PC-9 (cell line): ENCODE measurements around the gene PROZ. TPM values are rescaled to one million over a fixed set of nuclear protein-coding genes. Genes with fewer than 3 reads are reported as not detected.

ENCODE experiments used
- BruUV-seq: library from RNA; stranded (reverse); fragments of 400-500 nt; replicated peaks from 2 replicates; lab custom pipeline; 2021; lab: Mats Ljungman, UMichigan
- CTCF ChIA-PET: fragments of 300-600 bp; sonication (Branson Sonifier 250); formaldehyde crosslinking; loops from one replicate; lab custom pipeline; 2022; ENCODE audit warnings: antibody characterized with exemption; lab: Charles Lee
- POLR2A ChIA-PET: fragments of 300-600 bp; sonication (Branson Sonifier 250); formaldehyde crosslinking; loops from one replicate; lab custom pipeline; 2022; ENCODE audit warnings: antibody characterized with exemption; ENCODE audit not compliant: unreplicated experiment; lab: Charles Lee
- DNase-seq, 2 experiments: peaks; one replicate each; pipeline versions ENCODE4 v3.0.0 to v3.0.0-alpha.2; 2015 to 2022; ENCODE audit warnings: mixed read lengths in 1 of 2
- H2AFZ ChIP-seq: fragments of 200-600 bp; sonication (generic); 2 replicates; pipeline ENCODE4 v1.8.1; 2017; ENCODE audit warnings: antibody characterized with exemption
- H3F3A ChIP-seq: fragments of 200-600 bp; sonication (generic); 2 replicates; pipeline ENCODE4 v1.8.1; 2017; ENCODE audit warnings: antibody characterized with exemption, mild to moderate bottlenecking, low read depth; ENCODE audit not compliant: insufficient read depth
- H3K27ac ChIP-seq: fragments of 200-600 bp; sonication (generic); 2 replicates; pipeline ENCODE4 v1.6.1; 2016; ENCODE audit warnings: mixed run types
- H3K27me3 ChIP-seq: fragments of 200-600 bp; sonication (generic); 2 replicates; pipeline ENCODE4 v1.6.1; 2016; ENCODE audit warnings: low read depth, mixed run types; ENCODE audit not compliant: insufficient read depth
- H3K36me3 ChIP-seq: fragments of 200-600 bp; sonication (generic); 2 replicates; pipeline ENCODE4 v1.6.1; 2016; ENCODE audit warnings: low read depth, mixed run types
- H3K4me1 ChIP-seq: fragments of 200-600 bp; sonication (generic); replicated peaks from 2 replicates; pipeline ENCODE4 v1.6.1; 2016; ENCODE audit warnings: mixed run types; ENCODE audit not compliant: insufficient read depth
- H3K4me2 ChIP-seq: fragments of 200-600 bp; sonication (generic); 2 replicates; pipeline ENCODE4 v1.6.1; 2017; ENCODE audit warnings: mixed run types
- H3K4me3 ChIP-seq: fragments of 200-600 bp; sonication (generic); 2 replicates; pipeline ENCODE4 v1.6.1; 2016; ENCODE audit warnings: mixed run types
- H3K79me2 ChIP-seq: fragments of 200-600 bp; sonication (generic); 2 replicates; pipeline ENCODE4 v1.6.1; 2017; ENCODE audit warnings: low read depth, mixed run types
- H3K9me2 ChIP-seq: fragments of 200-600 bp; sonication (generic); 2 replicates; pipeline ENCODE4 v1.8.1; 2017; ENCODE audit warnings: mild to moderate bottlenecking; ENCODE audit not compliant: insufficient read depth
- H3K9me3 ChIP-seq: fragments of 200-600 bp; sonication (generic); 2 replicates; pipeline ENCODE4 v1.8.1; 2016; ENCODE audit warnings: low read depth; ENCODE audit not compliant: insufficient read depth
- H4K20me1 ChIP-seq: fragments of 200-600 bp; sonication (generic); 2 replicates; pipeline ENCODE4 v1.8.1; 2017; ENCODE audit not compliant: insufficient read depth
- EZH2 ChIP-seq: fragments of 200-600 bp; sonication (generic); IDR thresholded peaks from 2 replicates; pipeline ENCODE4 v1.8.0; 2017; ENCODE audit warnings: antibody characterized with exemption, low read depth
- intact Hi-C: fragments of 100-400 bp; cut with micrococcal nuclease; formaldehyde crosslinking; loops from one replicate; pipeline ENCODE4 v1.10.0; 2022; ENCODE audit not compliant: unreplicated experiment
- total RNA-seq: library from RNA; stranded (reverse); gene quantifications from 2 replicates; pipeline ENCODE4 v1.2.3, GENCODE V29; 2021
- TF ChIP-seq, protein P1 (sequence below): fragments of 200-600 bp; sonication (generic); conservative IDR thresholded peaks from 2 replicates; pipeline ENCODE4 v1.6.1; 2017; ENCODE audit warnings: mixed run types, antibody characterized with exemption, mild to moderate bottlenecking, moderate library complexity

Gene PROZ
- total RNA-seq, 1 experiment from 2014 or later, result not detected

GRCh38 chr13:113209759-113210421, 51.4 kb downstream of the PROZ start:
- Histone ChIP-seq H3K4me2 (peak overlapping the region; percentile 98), H3K79me2 (peaks cover 86% of the 10 kb centered on the region), H3K9me2 (no peaks in the 10 kb centered on the region), H4K20me1 (peaks cover 61% of the 10 kb centered on the region), H3K27ac (peak overlapping the region; percentile 80), H3K4me1 (peaks cover 44% of the 10 kb centered on the region), H2AFZ (peak overlapping the region; percentile 78), H3K9me3 (no peaks in the 10 kb centered on the region), H3F3A (peaks cover 27% of the 10 kb centered on the region), H3K4me3 (peak overlapping the region; percentile 69), H3K27me3 (no peaks in the 10 kb centered on the region), H3K36me3 (peaks cover 47% of the 10 kb centered on the region)
- POLR2A ChIA-PET, result interaction anchor here (0.5 to 1.3 kb wide), 5 partner anchors 9 to 430 kb away, joined by 3 to 15 read pairs (median 6); partner anchors contain the start of gene MCF2L
- TF ChIP-seq EZH2, result no peak
- TF ChIP-seq, protein P1, sequence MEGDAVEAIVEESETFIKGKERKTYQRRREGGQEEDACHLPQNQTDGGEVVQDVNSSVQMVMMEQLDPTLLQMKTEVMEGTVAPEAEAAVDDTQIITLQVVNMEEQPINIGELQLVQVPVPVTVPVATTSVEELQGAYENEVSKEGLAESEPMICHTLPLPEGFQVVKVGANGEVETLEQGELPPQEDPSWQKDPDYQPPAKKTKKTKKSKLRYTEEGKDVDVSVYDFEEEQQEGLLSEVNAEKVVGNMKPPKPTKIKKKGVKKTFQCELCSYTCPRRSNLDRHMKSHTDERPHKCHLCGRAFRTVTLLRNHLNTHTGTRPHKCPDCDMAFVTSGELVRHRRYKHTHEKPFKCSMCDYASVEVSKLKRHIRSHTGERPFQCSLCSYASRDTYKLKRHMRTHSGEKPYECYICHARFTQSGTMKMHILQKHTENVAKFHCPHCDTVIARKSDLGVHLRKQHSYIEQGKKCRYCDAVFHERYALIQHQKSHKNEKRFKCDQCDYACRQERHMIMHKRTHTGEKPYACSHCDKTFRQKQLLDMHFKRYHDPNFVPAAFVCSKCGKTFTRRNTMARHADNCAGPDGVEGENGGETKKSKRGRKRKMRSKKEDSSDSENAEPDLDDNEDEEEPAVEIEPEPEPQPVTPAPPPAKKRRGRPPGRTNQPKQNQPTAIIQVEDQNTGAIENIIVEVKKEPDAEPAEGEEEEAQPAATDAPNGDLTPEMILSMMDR, result no peak
- peak; percentile 66 to 75 for DNase-seq
- CTCF ChIA-PET, result no interaction called here
- no TSS peak for BruUV-seq
- intact Hi-C loops, result loop anchor here (1.0 to 5.0 kb wide), 2 partner anchors 239 to 268 kb away; no protein-coding TSS in a partner anchor

DNA sequence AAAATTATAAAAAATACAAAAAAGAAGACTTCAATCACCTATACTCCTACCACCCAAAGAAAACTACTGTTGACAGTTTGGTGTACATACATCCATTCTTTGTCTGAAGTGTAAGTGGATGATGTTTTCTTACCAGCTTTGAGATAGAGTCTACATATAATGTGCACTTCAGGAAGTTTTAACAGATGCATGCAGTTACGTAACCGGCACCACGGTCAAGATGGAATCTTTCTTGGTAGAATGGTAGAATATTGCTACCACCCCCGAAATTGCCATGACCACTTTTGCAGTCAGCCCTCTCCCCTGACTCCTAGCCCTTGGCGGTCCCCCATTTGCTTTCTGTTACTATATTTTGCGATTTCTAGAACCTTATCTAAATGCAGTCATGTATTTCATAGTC, 52.4 kb downstream of the PROZ start:
- Histone ChIP-seq H3K4me3 (peak overlapping the region; percentile 69), H3K27me3 (no peaks in the 10 kb centered on the region), H3K9me3 (no peaks in the 10 kb centered on the region), H3K4me1 (peaks cover 51% of the 10 kb centered on the region), H3K9me2 (no peaks in the 10 kb centered on the region), H2AFZ (no peak overlapping the region), H3K79me2 (peaks cover 86% of the 10 kb centered on the region), H4K20me1 (peaks cover 53% of the 10 kb centered on the region), H3K27ac (peak overlapping the region; percentile 80), H3F3A (peaks cover 22% of the 10 kb centered on the region), H3K4me2 (peak overlapping the region; percentile 98), H3K36me3 (peaks cover 41% of the 10 kb centered on the region)
- ChIA-PET CTCF (no interaction called here), POLR2A (no interaction called here)
- no TSS peak for BruUV-seq
- no peak for TF ChIP-seq EZH2
- TF ChIP-seq, protein P1, result no peak
- DNase-seq, result peak in 1 of 2 experiments; percentile 33
- intact Hi-C loops, result no loop called here

- TF ChIP-seq, protein P1, result no peak
- TF ChIP-seq EZH2, result no peak
- intact Hi-C loops, result no loop called here
- Histone ChIP-seq H3K9me2 (no peaks in the 10 kb centered on the region), H3K4me1 (peaks cover 51% of the 10 kb centered on the region), H3K36me3 (peaks cover 32% of the 10 kb centered on the region; the same call in 1 of the 2 replicates), H3F3A (peaks cover 29% of the 10 kb centered on the region), H3K27ac (no peak overlapping the region), H3K4me2 (peak overlapping the region; percentile 98; the same call in 1 of the 2 replicates), H3K4me3 (no peak overlapping the region), H2AFZ (no peak overlapping the region), H3K79me2 (peaks cover 84% of the 10 kb centered on the region), H3K27me3 (no peaks in the 10 kb centered on the region), H3K9me3 (no peaks in the 10 kb centered on the region), H4K20me1 (peaks cover 51% of the 10 kb centered on the region)
- ChIA-PET CTCF (no interaction called here), POLR2A (no interaction called here)
- BruUV-seq, result no TSS peak
- peak in 1 of 2 experiments; percentile 34 for DNase-seq
Measured at GRCh38 chr13:113211774-113212173, 53.3 kb downstream of the PROZ start.
